HepG2 (cell line): ENCODE data around the gene APBB3. TPM values are rescaled to one million over a fixed set of nuclear protein-coding genes. Genes with fewer than 3 reads are reported as not detected.

Source experiments
- ARNT ChIP-seq: fragments of 450-650 bp; IDR thresholded peaks from 2 replicates; pipeline ENCODE4 v1.6.1; 2017
- ATRX ChIP-seq: sonication (generic); formaldehyde crosslinking; IDR thresholded peaks from 2 replicates; pipeline ENCODE4 v1.4.0; 2020; ENCODE audit warnings: missing genetic modification reagents, borderline replicate concordance
- CEBPG ChIP-seq: IDR thresholded peaks from 2 replicates; pipeline ENCODE4 v1.6.1; 2016
- CREBL2 ChIP-seq: sonication (generic); formaldehyde crosslinking; IDR thresholded peaks from 2 replicates; pipeline ENCODE4 v1.8.1; 2023; ENCODE audit warnings: missing genetic modification reagents, mild to moderate bottlenecking, borderline replicate concordance
- DPF2 ChIP-seq: sonication (generic); formaldehyde crosslinking; IDR thresholded peaks from 2 replicates; pipeline ENCODE4 v1.4.0; 2020; ENCODE audit warnings: mild to moderate bottlenecking, low read depth, missing genetic modification reagents, borderline replicate concordance
- HMGXB4 ChIP-seq, 2 experiments: sonication (generic) in 1 of 2; formaldehyde crosslinking in 1 of 2; IDR thresholded peaks; 2 replicates each; pipeline versions ENCODE4 v1.4.0 to v1.6.1; 2018 to 2020; ENCODE audit warnings: missing genetic modification reagents in 2 of 2, borderline replicate concordance in 1 of 2, low read depth in 1 of 2, mild to moderate bottlenecking in 1 of 2, missing biosample characterization in 1 of 2
- HNF4G ChIP-seq, 2 experiments: sonication (generic) in 1 of 2; formaldehyde crosslinking in 1 of 2; IDR thresholded peaks; 2 replicates each; pipeline versions ENCODE4 v1.4.0 to v1.6.1; 2011 to 2020; ENCODE audit warnings: borderline replicate concordance in 2 of 2, low read depth in 2 of 2, mild to moderate bottlenecking in 2 of 2, low read length in 1 of 2, missing genetic modification reagents in 1 of 2, moderate library complexity in 1 of 2
- HOXA9 ChIP-seq: sonication (generic); formaldehyde crosslinking; IDR thresholded peaks from 2 replicates; pipeline ENCODE4 v1.8.1; 2022; ENCODE audit warnings: missing genetic modification reagents, mild to moderate bottlenecking, moderate library complexity, borderline replicate concordance
- KDM3A ChIP-seq: IDR thresholded peaks from 2 replicates; pipeline ENCODE4 v1.6.1; 2018; ENCODE audit warnings: low read depth, missing compliant biosample characterization
- MAFG ChIP-seq: sonication (generic); formaldehyde crosslinking; IDR thresholded peaks from 2 replicates; pipeline ENCODE4 v1.5.1; 2020; ENCODE audit warnings: mild to moderate bottlenecking, missing genetic modification reagents
- NFRKB ChIP-seq: fragments of 450-650 bp; IDR thresholded peaks from 2 replicates; pipeline ENCODE4 v1.6.1; 2017
- NR2F2 ChIP-seq: IDR thresholded peaks from 2 replicates; pipeline ENCODE4 v1.6.1; 2012; ENCODE audit warnings: low read depth, inconsistent platforms, borderline replicate concordance
- RFXANK ChIP-seq: IDR thresholded peaks from 2 replicates; pipeline ENCODE4 v1.6.1; 2016
- SCMH1 ChIP-seq: sonication (generic); formaldehyde crosslinking; IDR thresholded peaks from 2 replicates; pipeline ENCODE4 v1.9.0; 2021; ENCODE audit warnings: missing genetic modification reagents, mild to moderate bottlenecking, borderline replicate concordance
- SIN3B ChIP-seq: fragments of 150-350 bp; IDR thresholded peaks from 2 replicates; pipeline ENCODE4 v1.6.1; 2014; ENCODE audit warnings: low read length
- SMARCE1 ChIP-seq: fragments of 450-650 bp; IDR thresholded peaks from 2 replicates; pipeline ENCODE4 v1.6.1; 2017; ENCODE audit warnings: borderline replicate concordance
- SOX6 ChIP-seq, 2 experiments: fragments of 450-650 bp in 1 of 2; sonication (generic) in 1 of 2; formaldehyde crosslinking in 1 of 2; IDR thresholded peaks; 2 replicates each; pipeline versions ENCODE4 v1.4.0 to v1.6.1; 2017 to 2020; ENCODE audit warnings: antibody characterized with exemption in 1 of 2, mild to moderate bottlenecking in 1 of 2, missing genetic modification reagents in 1 of 2
- ZMYM2 ChIP-seq: sonication (generic); formaldehyde crosslinking; IDR thresholded peaks from 2 replicates; pipeline ENCODE4 v1.8.0; 2022; ENCODE audit warnings: mild to moderate bottlenecking, missing genetic modification reagents
- ZNF3 ChIP-seq: IDR thresholded peaks from 2 replicates; pipeline ENCODE4 v1.7.0; 2017; ENCODE audit warnings: inconsistent platforms
- ZNF383 ChIP-seq: sonication (generic); formaldehyde crosslinking; IDR thresholded peaks from 2 replicates; pipeline ENCODE4 v1.4.0; 2020; ENCODE audit warnings: missing genetic modification reagents, mild to moderate bottlenecking, borderline replicate concordance
- ZNF484 ChIP-seq: sonication (generic); formaldehyde crosslinking; IDR thresholded peaks from 2 replicates; pipeline ENCODE4 v1.5.1; 2020; ENCODE audit warnings: mild to moderate bottlenecking, low read depth, missing genetic modification reagents, borderline replicate concordance
- ZNF776 ChIP-seq: sonication (generic); formaldehyde crosslinking; IDR thresholded peaks from 2 replicates; pipeline ENCODE4 v1.4.0; 2020; ENCODE audit warnings: mild to moderate bottlenecking, missing genetic modification reagents
- polyA plus RNA-seq, 8 experiments: library from polyadenylated mRNA; depleted of rRNA in 3 of 8; stranded (reverse) in 7 of 8; unstranded in 1 of 8; fragments of >200 nt; fragmentation: Illumina TruSeq in 4 of 8; extraction: Trizol in 4 of 8; gene quantifications; 2 replicates each; pipeline versions ENCODE4 v1.2.1 to v1.2.3, GENCODE V29; 2011 to 2016; ENCODE audit warnings: low read depth in 4 of 8, missing spikeins in 1 of 8, mixed read lengths in 1 of 8; ENCODE audit not compliant: insufficient read depth in 1 of 8
- total RNA-seq, 5 experiments: library from RNA; depleted of rRNA; stranded (reverse); fragments of >200 nt; fragmentation: Illumina TruSeq; extraction: Trizol; gene quantifications; 2 replicates each; pipeline ENCODE4 v1.2.3, GENCODE V29; 2016; ENCODE audit warnings: low read depth in 1 of 5
- TF ChIP-seq, protein P1 (sequence below): sonication (generic); formaldehyde crosslinking; IDR thresholded peaks from 2 replicates; pipeline ENCODE4 v1.8.1; 2022; ENCODE audit warnings: low read depth, mild to moderate bottlenecking, missing genetic modification reagents
- TF ChIP-seq, protein P2 (sequence below): IDR thresholded peaks from 2 replicates; pipeline ENCODE4 v1.6.1; 2012; ENCODE audit warnings: low read depth, low read length, improper control_type of control experiment

The APBB3 gene
- total and polyA plus RNA-seq, 2 of the 13 experiments (the other 11 are each of a cell fraction or from before 2014, with no cell fraction given), result 0.38 to 0.78 TPM

- TF ChIP-seq SMARCE1 (no peak), ZNF484 (CRISPR knock-in tag) (no peak), ARNT (no peak), MAFG (no peak), KDM3A (peak; percentile 56; the same call in 1 of the 2 replicates), HMGXB4 (CRISPR knock-in tag; IDR thresholded peaks at IDR 0.05; ENCODE audit: borderline replicate concordance in 1 of 2, low read depth in 1 of 2) (no peak; a peak in 1 of 4 replicates), ZNF383 (CRISPR knock-in tag) (no peak), HNF4G (IDR thresholded peaks at IDR 0.05; ENCODE audit: borderline replicate concordance, low read depth, low read length) (peak; percentile 72; the same call in 1 of the 2 replicates), HNF4G (CRISPR knock-in tag; IDR thresholded peaks at IDR 0.05; ENCODE audit: borderline replicate concordance, low read depth) (0 out of 2 replicates have a peak, but pooled peaks have one; percentile 65), SOX6 (IDR thresholded peaks at IDR 0.05) (no peak), SOX6 (CRISPR knock-in tag; IDR thresholded peaks at IDR 0.05) (peak; percentile 67; the same call in 1 of the 2 replicates), RFXANK (CRISPR knock-in tag) (no peak), ZNF3 (no peak), SCMH1 (CRISPR knock-in tag) (no peak), DPF2 (CRISPR knock-in tag) (no peak), ZNF776 (CRISPR knock-in tag) (no peak), NFRKB (no peak), ATRX (CRISPR knock-in tag) (no peak), SIN3B (peak; percentile 28; the same call in 1 of the 2 replicates), CREBL2 (CRISPR knock-in tag) (no peak), CEBPG (CRISPR knock-in tag) (peak; percentile 6; the same call in 1 of the 2 replicates), HOXA9 (no peak), ZMYM2 (CRISPR knock-in tag) (no peak), NR2F2 (no peak)
- TF ChIP-seq, protein P1, sequence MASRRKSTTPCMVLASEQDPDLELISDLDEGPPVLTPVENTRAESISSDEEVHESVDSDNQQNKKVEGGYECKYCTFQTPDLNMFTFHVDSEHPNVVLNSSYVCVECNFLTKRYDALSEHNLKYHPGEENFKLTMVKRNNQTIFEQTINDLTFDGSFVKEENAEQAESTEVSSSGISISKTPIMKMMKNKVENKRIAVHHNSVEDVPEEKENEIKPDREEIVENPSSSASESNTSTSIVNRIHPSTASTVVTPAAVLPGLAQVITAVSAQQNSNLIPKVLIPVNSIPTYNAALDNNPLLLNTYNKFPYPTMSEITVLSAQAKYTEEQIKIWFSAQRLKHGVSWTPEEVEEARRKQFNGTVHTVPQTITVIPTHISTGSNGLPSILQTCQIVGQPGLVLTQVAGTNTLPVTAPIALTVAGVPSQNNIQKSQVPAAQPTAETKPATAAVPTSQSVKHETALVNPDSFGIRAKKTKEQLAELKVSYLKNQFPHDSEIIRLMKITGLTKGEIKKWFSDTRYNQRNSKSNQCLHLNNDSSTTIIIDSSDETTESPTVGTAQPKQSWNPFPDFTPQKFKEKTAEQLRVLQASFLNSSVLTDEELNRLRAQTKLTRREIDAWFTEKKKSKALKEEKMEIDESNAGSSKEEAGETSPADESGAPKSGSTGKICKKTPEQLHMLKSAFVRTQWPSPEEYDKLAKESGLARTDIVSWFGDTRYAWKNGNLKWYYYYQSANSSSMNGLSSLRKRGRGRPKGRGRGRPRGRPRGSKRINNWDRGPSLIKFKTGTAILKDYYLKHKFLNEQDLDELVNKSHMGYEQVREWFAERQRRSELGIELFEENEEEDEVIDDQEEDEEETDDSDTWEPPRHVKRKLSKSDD (CRISPR knock-in tag), result no peak; the same call in 1 of the 2 replicates
- TF ChIP-seq, protein P2, sequence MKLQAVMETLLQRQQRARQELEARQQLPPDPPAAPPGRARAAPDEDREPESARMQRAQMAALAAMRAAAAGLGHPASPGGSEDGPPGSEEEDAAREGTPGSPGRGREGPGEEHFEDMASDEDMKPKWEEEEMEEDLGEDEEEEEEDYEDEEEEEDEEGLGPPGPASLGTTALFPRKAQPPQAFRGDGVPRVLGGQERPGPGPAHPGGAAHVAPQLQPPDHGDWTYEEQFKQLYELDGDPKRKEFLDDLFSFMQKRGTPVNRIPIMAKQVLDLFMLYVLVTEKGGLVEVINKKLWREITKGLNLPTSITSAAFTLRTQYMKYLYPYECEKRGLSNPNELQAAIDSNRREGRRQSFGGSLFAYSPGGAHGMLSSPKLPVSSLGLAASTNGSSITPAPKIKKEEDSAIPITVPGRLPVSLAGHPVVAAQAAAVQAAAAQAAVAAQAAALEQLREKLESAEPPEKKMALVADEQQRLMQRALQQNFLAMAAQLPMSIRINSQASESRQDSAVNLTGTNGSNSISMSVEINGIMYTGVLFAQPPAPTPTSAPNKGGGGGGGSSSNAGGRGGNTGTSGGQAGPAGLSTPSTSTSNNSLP, result no peak
These were observed 16.7 kb downstream of the APBB3 start, which contains the start of gene EIF4EBP3 (continued) for GRCh38 chr5:140547508-140548299.
